Measurements from ENCODE around the gene INF2. TPM values are rescaled to one million over a fixed set of nuclear protein-coding genes. Genes with fewer than 3 reads are reported as not detected.
A peak's percentile ranks its signal among the peaks of the same experiment; 100 is the strongest.

The INF2 gene
- total and polyA plus RNA-seq, 9 of the 15 experiments (the other 6 are each of a cell fraction or from before 2014, with no cell fraction given), result 0.56 to 31.3 (median 7.8) TPM

DNA sequence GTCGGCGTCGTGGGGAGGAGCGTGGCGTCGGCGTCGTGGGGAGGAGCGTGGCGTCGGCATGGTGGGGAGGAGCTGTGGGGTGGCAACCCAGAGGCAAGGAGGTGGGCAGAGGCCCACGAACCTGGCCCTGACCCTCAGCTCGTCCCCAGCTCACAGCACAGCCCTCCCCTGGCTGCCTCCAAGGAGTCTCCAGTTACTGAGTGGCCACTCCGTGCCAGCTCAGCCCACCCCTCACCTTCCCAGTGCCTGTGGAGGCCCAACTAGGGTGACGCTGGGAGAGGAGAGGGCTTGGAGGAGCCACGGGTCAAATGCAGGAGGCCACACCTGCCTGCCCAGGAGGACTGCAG lies 40.4 kb downstream of the INF2 start (continued):
- TF ChIP-seq SMAD1 (IDR thresholded peaks at IDR 0.05; ENCODE audit: low read depth, low read length, partially characterized antibody), result no peak
- TF ChIP-seq ZC3H4 (CRISPR knock-in tag; IDR thresholded peaks at IDR 0.05; ENCODE audit: borderline replicate concordance), result no peak
- no peak for TF ChIP-seq HDAC1 (IDR thresholded peaks at IDR 0.05)
- no peak for TF ChIP-seq GATAD2B (IDR thresholded peaks at IDR 0.05; ENCODE audit: borderline replicate concordance)
- TF ChIP-seq ZNF668 (CRISPR knock-in tag; IDR thresholded peaks at IDR 0.05), result no peak
- no peak for TF ChIP-seq ZNF212 (CRISPR knock-in tag; IDR thresholded peaks at IDR 0.05)
- TF ChIP-seq MAFK (IDR thresholded peaks at IDR 0.05; ENCODE audit: low read length), result no peak
- no peak for TF ChIP-seq SOX6 (IDR thresholded peaks at IDR 0.05)
- TF ChIP-seq KDM5B (IDR thresholded peaks at IDR 0.05; ENCODE audit: insufficient replicate concordance, low read depth, low read length), result peak; percentile 58
- no peak for TF ChIP-seq MCM7 (IDR thresholded peaks at IDR 0.05)
- no peak for TF ChIP-seq SIRT6 (IDR thresholded peaks at IDR 0.05; ENCODE audit: low read depth, low read length)
- TF ChIP-seq CREB5 (CRISPR knock-in tag; IDR thresholded peaks at IDR 0.05), result no peak
- TF ChIP-seq ZNF133 (CRISPR knock-in tag; IDR thresholded peaks at IDR 0.05), result no peak
- TF ChIP-seq XRCC3 (IDR thresholded peaks at IDR 0.05), result no peak
- no peak for TF ChIP-seq E2F4 (CRISPR knock-in tag; IDR thresholded peaks at IDR 0.05; ENCODE audit: low read depth)
- TF ChIP-seq RBM39 (optimal IDR thresholded peaks at IDR 0.05; ENCODE audit: low read depth, low read length), result no peak
- TF ChIP-seq CEBPG (CRISPR knock-in tag; IDR thresholded peaks at IDR 0.05), result no peak
- TF ChIP-seq CEBPG (tag; conservative IDR thresholded peaks at IDR 0.05 in 1 of 2, IDR thresholded peaks at IDR 0.05 in 1 of 2), result no peak
- TF ChIP-seq ZBTB34 (CRISPR knock-in tag; IDR thresholded peaks at IDR 0.05), result no peak
- no peak for TF ChIP-seq KLF1 (tag; IDR thresholded peaks at IDR 0.05)
- TF ChIP-seq BCLAF1 (IDR thresholded peaks at IDR 0.05; ENCODE audit: borderline replicate concordance in 1 of 2, control insufficient read depth in 1 of 2, low read depth in 2 of 2, low read length in 1 of 2), result no peak
- no peak for TF ChIP-seq FOXM1 (IDR thresholded peaks at IDR 0.05; ENCODE audit: low read depth)
- TF ChIP-seq FOXM1 (CRISPR knock-in tag; IDR thresholded peaks at IDR 0.05; ENCODE audit: low read depth), result peak; percentile 17; the same call in 1 of the 2 replicates
- no peak for TF ChIP-seq ZNF324 (CRISPR knock-in tag; IDR thresholded peaks at IDR 0.05)
- peak; percentile 14 for TF ChIP-seq PHF20 (IDR thresholded peaks at IDR 0.05; ENCODE audit: partially characterized antibody)

All from K562 (cell line).